Upper lobe of left lung (tissue), 6 donors: Measurements from ENCODE around the gene LCN9. TPM values are rescaled to one million over a fixed set of nuclear protein-coding genes. Genes with fewer than 3 reads are reported as not detected.

Experiments
- ATAC-seq, 2 donors: fragments of 200-7000 bp; cut with Tn5 transposase; one replicate each; pipeline ENCODE4 v1.9.1; 2022; ENCODE audit warnings: mild to moderate bottlenecking in 2 of 2, moderate library complexity in 2 of 2; ENCODE audit not compliant: low FRiP score in 2 of 2
- DNase-seq, 2 donors: peaks; one replicate each; pipeline ENCODE4 v3.0.0-alpha.2; 2019 to 2020
- H3K27ac ChIP-seq, 4 donors: fragments of 200-600 bp; sonication (generic); one replicate each; pipeline ENCODE4 v1.5.1; 2016 to 2019
- H3K27me3 ChIP-seq, 4 donors: fragments of 200-600 bp; sonication (generic); one replicate each; pipeline ENCODE4 v1.5.1; 2017 to 2019
- H3K36me3 ChIP-seq, 4 donors: fragments of 200-600 bp; sonication (generic); one replicate each; pipeline ENCODE4 v1.5.1; 2016 to 2019
- H3K4me1 ChIP-seq, 4 donors: fragments of 200-600 bp; sonication (generic); one replicate each; pipeline ENCODE4 v1.5.1; 2018 to 2019
- H3K4me3 ChIP-seq, 4 donors: fragments of 200-600 bp; sonication (generic); one replicate each; pipeline ENCODE4 v1.5.1; 2017 to 2019; ENCODE audit warnings: mild to moderate bottlenecking in 2 of 4, moderate library complexity in 1 of 4
- H3K9me3 ChIP-seq, 4 donors: fragments of 200-600 bp; sonication (generic); one replicate each; pipeline ENCODE4 v1.5.1; 2018 to 2019
- CTCF ChIP-seq, 6 experiments: fragments of 450-650 bp in 4 of 6; fragments of 200-600 bp in 2 of 6; sonication (generic) in 2 of 6; IDR thresholded peaks; one replicate each; pipeline ENCODE4 v1.5.1; 2016 to 2019; ENCODE audit warnings: antibody characterized with exemption in 6 of 6
- EP300 ChIP-seq, 4 donors: sonication (generic); formaldehyde crosslinking; IDR thresholded peaks; one replicate each; pipeline ENCODE4 v1.5.1; 2017; ENCODE audit warnings: antibody characterized with exemption in 4 of 4, control low read depth in 2 of 4
- POLR2A ChIP-seq, 4 donors: fragments of 450-650 bp; IDR thresholded peaks; one replicate each; pipeline ENCODE4 v1.5.1; 2016 to 2017; ENCODE audit warnings: antibody characterized with exemption in 4 of 4, mild to moderate bottlenecking in 2 of 4
- POLR2AphosphoS5 ChIP-seq, 2 donors: sonication (generic); formaldehyde crosslinking; IDR thresholded peaks; one replicate each; pipeline ENCODE4 v1.5.1; 2017; ENCODE audit warnings: antibody characterized with exemption in 2 of 2
- WGBS, 2 donors: methylation state at CpG; one replicate each; pipeline ENCODE4 v1.1.5; 2017 to 2018; 5-methylcytosine and 5-hydroxymethylcytosine counted together
- total RNA-seq, 6 donors: library from RNA; depleted of rRNA in 4 of 6; stranded (reverse); fragments of >200 nt in 4 of 6; gene quantifications; one replicate each; pipeline versions ENCODE4 v1.1.0 to v1.2.1, GENCODE V29; 2016 to 2021
- donor health status: DM: no; HTN: no; CAD: no; lungs with moderate emphysema.
- donor health status: DM: no; HTN: yes; CAD: no; lungs with severe emphysema.

The LCN9 gene
- not detected for total RNA-seq

DNA sequence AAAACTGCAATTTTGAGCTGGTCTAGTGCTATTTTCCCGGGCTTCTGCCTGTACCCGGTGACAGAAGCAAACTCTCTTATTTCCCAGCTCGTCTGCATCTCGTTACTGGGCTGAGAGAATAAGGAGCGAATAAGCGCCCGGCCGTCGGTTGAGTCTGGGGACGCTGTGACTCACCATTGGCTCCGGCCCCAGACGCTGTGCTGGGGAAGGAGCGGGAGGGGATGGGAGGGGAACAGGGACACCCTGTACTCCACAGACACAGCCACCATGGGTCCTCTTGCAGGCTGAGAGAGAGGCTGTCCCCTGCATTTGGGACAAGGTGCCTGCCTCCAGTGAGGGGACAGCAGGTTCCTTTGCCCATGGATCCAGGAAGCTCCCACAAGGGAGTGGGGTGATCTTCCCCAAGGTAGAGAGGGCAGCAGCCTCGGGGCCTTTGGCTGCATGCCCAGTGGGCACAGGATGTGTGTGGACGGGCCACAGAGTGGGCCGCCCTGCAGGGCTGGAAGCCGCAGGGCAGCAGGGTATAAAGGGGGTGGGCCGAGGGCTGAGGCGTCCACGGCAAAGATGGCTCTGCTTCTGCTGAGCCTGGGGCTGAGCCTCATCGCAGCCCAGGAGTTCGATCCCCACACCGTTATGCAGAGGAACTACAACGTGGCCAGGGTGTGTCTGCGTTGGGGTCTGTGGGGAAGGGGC, at the start of gene LCN9:
Gene LCN9 (plus strand): TSS at position 552 of the 693 bp plus-strand sequence. CDS start 13 bp downstream, at position 565.
- H3K36me3 ChIP-seq, result no peaks in the 10 kb centered on the region
- H3K27me3 ChIP-seq, result no peaks in the 10 kb centered on the region
- 63 to 64% methylated on average over 13 to 25 of the region's 25 CpGs for WGBS, 2 donors
- no peaks in the 10 kb centered on the region for H3K4me1 ChIP-seq
- H3K9me3 ChIP-seq, result no peaks in the 10 kb centered on the region
- no peak within 1 kb of the TSS for H3K4me3 ChIP-seq
- ATAC-seq (no peak), DNase-seq (peak; percentile 9 to 54)
- H3K27ac ChIP-seq, result no peak within 1 kb of the TSS
- TF ChIP-seq POLR2AphosphoS5 (IDR thresholded peaks at IDR 0.05) (no peak), POLR2A (IDR thresholded peaks at IDR 0.05) (no peak), EP300 (IDR thresholded peaks at IDR 0.05) (no peak), CTCF (IDR thresholded peaks at IDR 0.05) (no peak)

GRCh38 chr9:135613946-135614805, 48.9 kb upstream of the LCN9 start:
- ATAC-seq, result no peak
- H3K27me3 ChIP-seq, result no peaks in the 10 kb centered on the region
- DNase-seq, result peak in 1 of 2 donors; percentile 57
- 75 to 78% methylated on average over 12 to 33 of the region's 34 CpGs for WGBS, 2 donors
- no peak overlapping the region for H3K4me3 ChIP-seq
- no peaks in the 10 kb centered on the region for H3K9me3 ChIP-seq
- no peaks in the 10 kb centered on the region for H3K4me1 ChIP-seq
- TF ChIP-seq EP300 (IDR thresholded peaks at IDR 0.05) (no peak), POLR2AphosphoS5 (IDR thresholded peaks at IDR 0.05) (no peak), CTCF (IDR thresholded peaks at IDR 0.05) (no peak)
- H3K36me3 ChIP-seq, result no peaks in the 10 kb centered on the region
- no peak overlapping the region for H3K27ac ChIP-seq

GRCh38 chr9:135614821-135615665, 48.1 kb upstream of the LCN9 start:
- DNase-seq (peak in 1 of 2 donors; percentile 73), ATAC-seq (no peak)
- Histone ChIP-seq H3K27me3 (no peaks in the 10 kb centered on the region), H3K9me3 (no peaks in the 10 kb centered on the region), H3K36me3 (no peaks in the 10 kb centered on the region), H3K27ac (no peak overlapping the region), H3K4me3 (no peak overlapping the region), H3K4me1 (no peaks in the 10 kb centered on the region)
- TF ChIP-seq CTCF (IDR thresholded peaks at IDR 0.05) (no peak), EP300 (IDR thresholded peaks at IDR 0.05) (no peak), POLR2AphosphoS5 (IDR thresholded peaks at IDR 0.05) (no peak), POLR2A (IDR thresholded peaks at IDR 0.05) (no peak)
- 85 to 100% methylated on average over 1 to 26 of the region's 29 CpGs for WGBS, 2 donors

GRCh38 chr9:135615666-135616618, 47.2 kb upstream of the LCN9 start:
- Histone ChIP-seq H3K27ac (no peak overlapping the region), H3K4me1 (no peaks in the 10 kb centered on the region), H3K4me3 (no peak overlapping the region), H3K27me3 (no peaks in the 10 kb centered on the region), H3K9me3 (no peaks in the 10 kb centered on the region), H3K36me3 (no peaks in the 10 kb centered on the region)
- ATAC-seq (no peak), DNase-seq (peak in 1 of 2 donors; percentile 49)
- WGBS, 2 donors, result 31 to 64% methylated on average over 11 to 31 of the region's 31 CpGs
- TF ChIP-seq CTCF (IDR thresholded peaks at IDR 0.05) (no peak), EP300 (IDR thresholded peaks at IDR 0.05) (no peak), POLR2A (IDR thresholded peaks at IDR 0.05) (no peak), POLR2AphosphoS5 (IDR thresholded peaks at IDR 0.05) (no peak)
